AG09309 (cell line): ENCODE measurements around the gene PTGES.
"Not testable (repeated sequence)": the region's sequence is repeated elsewhere in the genome, so short reads cannot be mapped to it uniquely, and the experiment has no call there.

ENCODE experiments used
- DNase-seq: peaks from one replicate; pipeline ENCODE4 v3.0.0-alpha.2; 2010; ENCODE audit warnings: low read depth
- H3K4me3 ChIP-seq: 2 replicates; pipeline ENCODE4 v1.5.1; 2011; ENCODE audit warnings: mild to moderate bottlenecking, low read depth, low read length, moderate library complexity; ENCODE audit not compliant: control insufficient read depth
- CTCF ChIP-seq: IDR thresholded peaks from 2 replicates; pipeline ENCODE4 v1.5.1; 2011; ENCODE audit warnings: mild to moderate bottlenecking, low read depth, low read length, inconsistent platforms; ENCODE audit not compliant: insufficient read depth, control insufficient read depth; ENCODE audit errors: missing control alignments

PTGES gene

DNA sequence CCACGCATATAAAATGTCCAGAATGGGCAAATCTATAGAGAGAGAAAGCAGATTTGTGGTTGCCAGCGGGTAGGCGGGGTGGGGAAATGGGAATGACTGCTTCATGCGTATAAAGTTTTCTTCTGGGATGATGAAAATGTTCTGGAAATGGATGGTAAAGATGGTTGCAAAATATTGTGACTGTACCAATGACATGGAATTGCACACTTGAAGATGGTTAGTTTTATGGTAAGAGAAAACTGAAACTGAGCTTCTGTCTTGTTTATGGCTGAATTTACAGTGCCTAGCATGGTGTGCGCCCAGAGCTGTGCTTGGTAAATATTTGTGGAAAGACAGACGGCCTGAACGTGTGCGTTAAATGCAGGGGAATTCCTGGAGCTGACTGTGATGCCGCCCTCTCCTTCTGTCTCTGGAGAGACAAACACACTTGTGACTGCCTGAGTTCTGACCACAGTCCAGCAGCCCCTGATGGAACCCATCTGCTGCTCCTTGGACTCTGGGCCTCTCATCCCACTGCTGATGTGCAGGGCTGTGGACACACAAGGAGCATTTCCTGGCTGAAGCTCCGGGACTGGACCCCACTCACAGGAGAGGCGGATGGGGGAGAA lies 8.6 kb upstream of the PTGES start:
- no peak overlapping the region for H3K4me3 ChIP-seq
- peak; percentile 41 for DNase-seq
- no peak for TF ChIP-seq CTCF

GRCh38 chr9:129760784-129761183 lies 7.9 kb upstream of the PTGES start:
- H3K4me3 ChIP-seq, DNase-seq: not testable (repeated sequence)

- H3K4me3 ChIP-seq = no peak overlapping the region
- no peak for TF ChIP-seq CTCF
- no peak for DNase-seq
Measured at GRCh38 chr9:129759804-129760502, 7.1 kb upstream of the PTGES start.

- DNase-seq = no peak
- no peak overlapping the region for H3K4me3 ChIP-seq
- TF ChIP-seq CTCF = no peak
Measured at GRCh38 chr9:129759319-129759718, 6.5 kb upstream of the PTGES start.

DNA sequence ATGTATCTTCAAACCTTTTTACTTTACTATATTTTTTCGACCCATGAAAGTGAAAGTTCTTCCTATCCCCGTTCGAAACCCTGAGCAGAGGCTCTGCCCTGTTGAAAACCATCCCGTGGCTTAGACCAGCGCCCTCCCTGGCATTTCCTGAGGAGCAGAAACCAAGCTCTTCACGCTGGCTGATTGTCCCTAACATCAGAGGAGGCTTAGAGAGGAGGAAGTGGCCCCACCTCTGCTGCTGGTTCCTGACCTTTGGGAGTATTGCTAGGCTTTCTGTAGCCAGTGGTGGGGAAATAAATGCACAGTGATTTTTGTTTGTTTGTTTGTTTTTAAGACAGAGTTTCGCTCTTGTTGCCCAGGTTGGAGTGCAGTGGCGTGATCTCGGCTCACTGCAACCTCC lies 4.2 kb upstream of the PTGES start:
- no peak for TF ChIP-seq CTCF
- no peak for DNase-seq

DNA sequence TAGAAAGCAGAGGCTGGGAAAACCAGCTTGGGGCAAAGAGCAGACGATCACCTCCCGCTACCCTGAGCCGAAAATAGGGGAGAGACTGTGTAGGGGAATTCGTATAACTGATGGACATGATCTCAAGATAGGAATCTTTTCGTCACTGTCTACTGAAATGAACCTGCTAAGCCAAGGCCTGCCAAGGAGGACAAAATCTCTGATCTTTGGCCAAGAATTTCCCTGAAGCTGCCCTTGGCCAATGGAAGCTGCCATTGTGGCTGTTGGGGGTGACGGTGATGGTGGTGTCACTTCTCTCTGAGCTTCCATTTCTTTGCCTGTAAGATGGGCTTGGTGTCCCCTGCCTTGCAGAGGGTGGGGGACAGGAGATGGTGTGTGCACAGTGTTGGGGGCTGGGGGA lies 3.3 kb upstream of the PTGES start:
- no peak for TF ChIP-seq CTCF
- H3K4me3 ChIP-seq = no peak overlapping the region
- DNase-seq = no peak

More for the DNA sequence above, 4.2 kb upstream of the PTGES start:
- H3K4me3 ChIP-seq = no peak overlapping the region

- no peak for TF ChIP-seq CTCF
- H3K4me3 ChIP-seq = no peak overlapping the region
- no peak for DNase-seq
Measured at GRCh38 chr9:129755151-129755550, 2.3 kb upstream of the PTGES start.
